Endodermal cell (in vitro differentiated cells): Measurements from ENCODE around the gene HOXA11. TPM values are rescaled to one million over a fixed set of nuclear protein-coding genes. Genes with fewer than 3 reads are reported as not detected.

Experiments
- DNase-seq: peaks from one replicate; pipeline ENCODE4 v3.0.0-alpha.2; 2017
- H3K27ac ChIP-seq: 2 replicates; pipeline ENCODE4 v1.5.1; 2013; ENCODE audit warnings: mild to moderate bottlenecking, low read depth, low read length, moderate library complexity
- H3K27me3 ChIP-seq: 2 replicates; pipeline ENCODE4 v1.6.1; 2013; ENCODE audit warnings: mild to moderate bottlenecking, low read length, moderate library complexity; ENCODE audit not compliant: insufficient read depth, control insufficient read depth, poor library complexity, severe bottlenecking
- H3K36me3 ChIP-seq: 2 replicates; pipeline ENCODE4 v1.7.0; 2013; ENCODE audit warnings: mild to moderate bottlenecking, low read length, moderate library complexity; ENCODE audit not compliant: control insufficient read depth, insufficient read depth
- H3K4me1 ChIP-seq: one replicate; pipeline ENCODE4 v1.7.0; 2013; ENCODE audit warnings: low read length; ENCODE audit not compliant: control insufficient read depth, insufficient read depth
- H3K4me3 ChIP-seq: 2 replicates; pipeline ENCODE4 v1.5.1; 2013; ENCODE audit warnings: mild to moderate bottlenecking, low read length, moderate library complexity
- H3K9ac ChIP-seq: 2 replicates; pipeline ENCODE4 v1.6.1; 2013; ENCODE audit warnings: mild to moderate bottlenecking, low read length, moderate library complexity; ENCODE audit not compliant: poor library complexity, severe bottlenecking; ENCODE audit errors: extremely low read depth
- H3K9me3 ChIP-seq: 2 replicates; pipeline ENCODE4 v1.6.1; 2013; ENCODE audit warnings: mild to moderate bottlenecking, low read length, moderate library complexity; ENCODE audit not compliant: control insufficient read depth
- H3K27ac Mint-ChIP-seq: 2 replicates; pipeline ENCODE4 v1.8.0; 2020; ENCODE audit warnings: mixed read lengths
- H3K27me3 Mint-ChIP-seq: 2 replicates; pipeline ENCODE4 v1.8.0; 2021; ENCODE audit warnings: mild to moderate bottlenecking, mixed read lengths; ENCODE audit not compliant: insufficient read depth
- H3K36me3 Mint-ChIP-seq: 2 replicates; pipeline ENCODE4 v1.8.0; 2020; ENCODE audit warnings: low read depth, mixed read lengths
- H3K4me1 Mint-ChIP-seq: 2 replicates; pipeline ENCODE4 v1.8.0; 2020; ENCODE audit warnings: mixed read lengths
- H3K4me3 Mint-ChIP-seq: 2 replicates; pipeline ENCODE4 v1.8.0; 2020; ENCODE audit warnings: mild to moderate bottlenecking, moderate library complexity, mixed read lengths
- H3K9me3 Mint-ChIP-seq: 2 replicates; pipeline ENCODE4 v1.8.0; 2020; ENCODE audit warnings: mild to moderate bottlenecking, mixed read lengths
- CTCF ChIP-seq: fragments of 200-600 bp; sonication (generic); conservative IDR thresholded peaks from 2 replicates; pipeline ENCODE4 v1.5.0; 2021; ENCODE audit warnings: antibody characterized with exemption, mild to moderate bottlenecking
- WGBS, 2 experiments: methylation state at CpG; one replicate each; pipeline versions ENCODE4 v1.1.5 to v1.1.7; 2013; ENCODE audit warnings: missing lambda C conversion rate in 2 of 2, mixed read lengths in 1 of 2; ENCODE audit not compliant: insufficient coverage in 1 of 2, insufficient read length in 1 of 2; 5-methylcytosine and 5-hydroxymethylcytosine counted together
- total RNA-seq, 2 donors: library from RNA; stranded (reverse); fragmentation: NEBNext Ultra II Directional in 1 of 2; extraction: Animal tissue kit (Norgen Biotek cat#: 25700) in 1 of 2; gene quantifications; 2 replicates in 1 of 2; 3 replicates in 1 of 2; pipeline ENCODE4 v1.2.1, GENCODE V29; 2021

The HOXA11 gene
- total RNA-seq, 2 donors from 2014 or later: not detected

GRCh38 chr7:27199849-27200760, 15.1 kb upstream of the HOXA11 start, which contains the start of gene HOXA13:
HOXA13 (minus strand) TSS chr7:27200091; CDS start chr7:27200077, 14 bp downstream.
- no peak within 1 kb of the TSS for H3K4me3 ChIP-seq
- peaks cover 3% of the 10 kb centered on the region for H3K4me1 ChIP-seq
- H3K9me3 ChIP-seq: no peaks in the 10 kb centered on the region
- Mint-ChIP-seq H3K4me1 (peaks cover 8% of the 10 kb centered on the region), H3K27ac (no peak within 1 kb of the TSS), H3K9me3 (no peaks in the 10 kb centered on the region), H3K4me3 (peak within 1 kb of the TSS; percentile 54), H3K36me3 (no peaks in the 10 kb centered on the region), H3K27me3 (peaks cover 95% of the 10 kb centered on the region)
- H3K27me3 ChIP-seq: peaks cover 97% of the 10 kb centered on the region
- no peak within 1 kb of the TSS for H3K27ac ChIP-seq
- peak; percentile 80 for DNase-seq
- TF ChIP-seq CTCF: no peak
- no peaks in the 10 kb centered on the region for H3K36me3 ChIP-seq
- H3K9ac ChIP-seq: no peak within 1 kb of the TSS
- WGBS, 2 experiments: 1% methylated on average over 36 to 98 of the region's 99 CpGs

GRCh38 chr7:27198871-27199801, 14.1 kb upstream of the HOXA11 start:
- no peaks in the 10 kb centered on the region for H3K36me3 Mint-ChIP-seq
- WGBS, 2 experiments: 2 to 5% methylated on average over 14 to 93 of the region's 93 CpGs
- no peaks in the 10 kb centered on the region for H3K4me1 ChIP-seq
- no peak overlapping the region for H3K27ac Mint-ChIP-seq
- no peak overlapping the region for H3K9ac ChIP-seq
- H3K4me3 Mint-ChIP-seq: peak overlapping the region; percentile 54
- peaks cover 5% of the 10 kb centered on the region for H3K4me1 Mint-ChIP-seq
- H3K9me3 ChIP-seq: no peaks in the 10 kb centered on the region
- H3K4me3 ChIP-seq: no peak overlapping the region
- TF ChIP-seq CTCF: no peak
- peaks cover 97% of the 10 kb centered on the region for H3K27me3 ChIP-seq
- H3K9me3 Mint-ChIP-seq: no peaks in the 10 kb centered on the region
- DNase-seq: peak; percentile 83
- peaks cover 95% of the 10 kb centered on the region for H3K27me3 Mint-ChIP-seq
- H3K36me3 ChIP-seq: no peaks in the 10 kb centered on the region
- no peak overlapping the region for H3K27ac ChIP-seq

GRCh38 chr7:27198138-27198841, 13.3 kb upstream of the HOXA11 start:
- Histone ChIP-seq H3K4me3 (no peak overlapping the region), H3K36me3 (no peaks in the 10 kb centered on the region), H3K27ac (no peak overlapping the region), H3K9ac (no peak overlapping the region), H3K4me1 (no peaks in the 10 kb centered on the region), H3K9me3 (no peaks in the 10 kb centered on the region), H3K27me3 (peaks cover 97% of the 10 kb centered on the region)
- Mint-ChIP-seq H3K4me3 (peak overlapping the region; percentile 34), H3K9me3 (no peaks in the 10 kb centered on the region), H3K27ac (no peak overlapping the region), H3K36me3 (no peaks in the 10 kb centered on the region), H3K27me3 (peaks cover 95% of the 10 kb centered on the region), H3K4me1 (peaks cover 5% of the 10 kb centered on the region)
- TF ChIP-seq CTCF: no peak
- WGBS, 2 experiments: 11 to 14% methylated on average over 18 to 29 of the region's 29 CpGs
- DNase-seq: peak; percentile 59
